Testis (tissue), 3 donors: Measurements from ENCODE around the gene SLC16A8. TPM values are rescaled to one million over a fixed set of nuclear protein-coding genes. Genes with fewer than 3 reads are reported as not detected.

Experiments used
- DNase-seq: peaks from one replicate; pipeline ENCODE4 v3.0.0-alpha.2; 2019
- H3K27ac ChIP-seq, 2 donors: fragments of 200-600 bp; sonication (generic); one replicate each; pipeline ENCODE4 v1.5.1; 2019
- H3K27me3 ChIP-seq: fragments of 200-600 bp; sonication (generic); one replicate; pipeline ENCODE4 v1.5.1; 2019
- H3K36me3 ChIP-seq: fragments of 200-600 bp; sonication (generic); one replicate; pipeline ENCODE4 v1.5.1; 2017; ENCODE audit warnings: low read depth; ENCODE audit errors: missing control alignments
- H3K4me1 ChIP-seq: fragments of 200-600 bp; sonication (generic); one replicate; pipeline ENCODE4 v1.5.1; 2019
- H3K4me3 ChIP-seq, 2 donors: fragments of 200-600 bp; sonication (generic); one replicate each; pipeline ENCODE4 v1.5.1; 2017 to 2019
- H3K9me3 ChIP-seq: fragments of 200-600 bp; sonication (generic); one replicate; pipeline ENCODE4 v1.5.1; 2017
- POLR2A ChIP-seq: fragments of 450-650 bp; IDR thresholded peaks from one replicate; pipeline ENCODE4 v1.6.1; 2017; ENCODE audit warnings: antibody characterized with exemption, mild to moderate bottlenecking, moderate library complexity
- WGBS, 2 donors: methylation state at CpG; one replicate each; pipeline ENCODE4 v1.1.5; 2018; 5-methylcytosine and 5-hydroxymethylcytosine counted together
- intact Hi-C: fragments of 100-400 bp; cut with DNase I; formaldehyde crosslinking; loops from one replicate; pipeline ENCODE4 v1.15.1; 2023; ENCODE audit warnings: low total_unique reads
- polyA plus RNA-seq: library from polyadenylated mRNA; stranded (reverse); fragments of 350-450 nt; fragmentation: Illumina TruSeq; extraction: RNeasy Lipid Tissue Mini Kit (QIAGEN cat#74804); gene quantifications from one replicate; pipeline ENCODE4 v1.2.3, GENCODE V29; 2014; ENCODE audit warnings: low read depth, low replicate concordance; ENCODE audit not compliant: insufficient read depth
- total RNA-seq, 2 donors: library from RNA; depleted of rRNA; stranded (reverse); fragments of >200 nt; gene quantifications; one replicate each; pipeline ENCODE4 v1.2.3, GENCODE V29; 2016
- TF ChIP-seq, protein P1 (sequence below), 3 experiments: fragments of 450-650 bp in 2 of 3; fragments of 200-600 bp in 1 of 3; sonication (generic) in 1 of 3; IDR thresholded peaks; one replicate each; pipeline ENCODE4 v1.5.1; 2016 to 2019; ENCODE audit warnings: antibody characterized with exemption in 3 of 3, mild to moderate bottlenecking in 2 of 3, moderate library complexity in 1 of 3

Gene SLC16A8
- total and polyA plus RNA-seq, 3 donors from 2014 or later, result 1.6 to 2.4 (median 2.0) TPM

DNA sequence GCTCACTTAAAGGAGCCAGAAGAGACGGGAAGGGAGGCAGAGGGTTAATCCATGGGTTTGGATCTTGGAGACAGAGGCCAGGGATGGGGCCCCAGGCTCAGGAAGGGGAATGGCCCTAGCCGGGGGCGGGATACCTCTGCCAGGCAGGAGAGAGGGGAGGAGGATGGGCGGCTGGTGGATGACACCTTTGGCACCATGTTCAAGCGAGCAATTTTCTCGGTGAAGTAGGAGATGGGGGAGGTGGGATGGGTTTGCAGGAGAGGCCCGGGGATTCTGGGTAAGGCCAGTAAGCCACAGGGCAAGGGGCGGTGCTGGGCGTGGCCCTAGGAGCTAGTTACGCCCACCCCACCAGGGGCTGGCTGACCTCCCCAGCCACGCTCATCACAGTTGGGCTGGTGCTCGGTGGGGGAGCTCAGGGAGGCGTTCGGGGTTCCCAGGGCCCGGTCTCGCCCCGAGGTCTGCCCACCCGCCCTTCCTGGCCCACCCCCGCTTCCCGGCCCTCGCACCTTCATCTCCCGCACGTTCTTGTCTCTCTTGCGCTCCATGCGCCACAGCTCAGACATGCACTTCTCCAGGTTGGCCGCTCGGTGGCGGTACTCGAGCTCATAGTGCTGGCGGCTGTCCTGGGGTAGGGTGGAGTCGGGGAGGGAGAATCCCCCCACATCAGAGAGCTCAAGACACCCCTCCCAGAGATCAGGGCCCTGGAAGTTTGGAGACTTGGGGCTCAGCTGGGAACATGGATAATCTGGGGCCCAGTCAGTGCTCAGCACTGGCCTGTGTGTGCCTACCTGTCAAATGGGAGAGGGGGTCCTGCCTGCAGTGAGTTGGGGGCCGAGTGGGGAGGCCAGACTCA, 13.8 kb upstream of the SLC16A8 start:
- Histone ChIP-seq H3K36me3 (no peaks in the 10 kb centered on the region), H3K4me1 (peaks cover 4% of the 10 kb centered on the region), H3K27me3 (no peaks in the 10 kb centered on the region), H3K27ac (no peak overlapping the region), H3K9me3 (no peaks in the 10 kb centered on the region), H3K4me3 (peak overlapping the region in 1 of 2 donors; percentile 13)
- TF ChIP-seq, protein P1, sequence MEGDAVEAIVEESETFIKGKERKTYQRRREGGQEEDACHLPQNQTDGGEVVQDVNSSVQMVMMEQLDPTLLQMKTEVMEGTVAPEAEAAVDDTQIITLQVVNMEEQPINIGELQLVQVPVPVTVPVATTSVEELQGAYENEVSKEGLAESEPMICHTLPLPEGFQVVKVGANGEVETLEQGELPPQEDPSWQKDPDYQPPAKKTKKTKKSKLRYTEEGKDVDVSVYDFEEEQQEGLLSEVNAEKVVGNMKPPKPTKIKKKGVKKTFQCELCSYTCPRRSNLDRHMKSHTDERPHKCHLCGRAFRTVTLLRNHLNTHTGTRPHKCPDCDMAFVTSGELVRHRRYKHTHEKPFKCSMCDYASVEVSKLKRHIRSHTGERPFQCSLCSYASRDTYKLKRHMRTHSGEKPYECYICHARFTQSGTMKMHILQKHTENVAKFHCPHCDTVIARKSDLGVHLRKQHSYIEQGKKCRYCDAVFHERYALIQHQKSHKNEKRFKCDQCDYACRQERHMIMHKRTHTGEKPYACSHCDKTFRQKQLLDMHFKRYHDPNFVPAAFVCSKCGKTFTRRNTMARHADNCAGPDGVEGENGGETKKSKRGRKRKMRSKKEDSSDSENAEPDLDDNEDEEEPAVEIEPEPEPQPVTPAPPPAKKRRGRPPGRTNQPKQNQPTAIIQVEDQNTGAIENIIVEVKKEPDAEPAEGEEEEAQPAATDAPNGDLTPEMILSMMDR (IDR thresholded peaks at IDR 0.05), result peak in 2 of 3 experiments; percentile 18 to 34
- no peak for TF ChIP-seq POLR2A
- WGBS, 2 donors, result 44 to 58% methylated on average over 24 to 30 of the region's 32 CpGs
- intact Hi-C loops, result no loop called here
- DNase-seq, result peak; percentile 45

DNA sequence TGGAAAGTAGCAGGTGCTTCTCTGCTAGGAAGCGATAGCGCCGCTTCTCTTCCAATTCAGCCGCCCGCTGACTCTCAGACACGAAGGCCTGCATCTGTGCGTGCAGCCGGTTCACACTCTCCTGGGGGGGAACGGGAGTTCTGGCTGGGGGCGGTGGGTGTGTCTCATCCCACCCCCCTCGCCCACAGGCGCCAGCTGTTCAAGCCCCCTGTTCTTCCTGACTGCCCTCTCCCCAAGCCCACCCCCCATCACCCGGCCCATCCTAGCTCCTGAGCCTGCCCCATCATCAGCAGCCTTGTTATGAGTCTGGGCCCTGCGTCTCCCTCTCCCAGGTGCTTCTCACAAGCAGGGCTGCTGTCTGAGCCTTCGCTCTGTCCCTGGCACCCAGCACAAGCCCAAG, 13.1 kb upstream of the SLC16A8 start:
- Histone ChIP-seq H3K4me1 (peaks cover 4% of the 10 kb centered on the region), H3K4me3 (no peak overlapping the region), H3K36me3 (no peaks in the 10 kb centered on the region), H3K27me3 (no peaks in the 10 kb centered on the region), H3K9me3 (no peaks in the 10 kb centered on the region), H3K27ac (no peak overlapping the region)
- TF ChIP-seq, protein P1 (IDR thresholded peaks at IDR 0.05), result no peak
- no peak for TF ChIP-seq POLR2A
- WGBS, 2 donors, result 64 to 65% methylated on average over 15 of the region's 15 CpGs
- intact Hi-C loops, result no loop called here
- DNase-seq, result no peak

DNA sequence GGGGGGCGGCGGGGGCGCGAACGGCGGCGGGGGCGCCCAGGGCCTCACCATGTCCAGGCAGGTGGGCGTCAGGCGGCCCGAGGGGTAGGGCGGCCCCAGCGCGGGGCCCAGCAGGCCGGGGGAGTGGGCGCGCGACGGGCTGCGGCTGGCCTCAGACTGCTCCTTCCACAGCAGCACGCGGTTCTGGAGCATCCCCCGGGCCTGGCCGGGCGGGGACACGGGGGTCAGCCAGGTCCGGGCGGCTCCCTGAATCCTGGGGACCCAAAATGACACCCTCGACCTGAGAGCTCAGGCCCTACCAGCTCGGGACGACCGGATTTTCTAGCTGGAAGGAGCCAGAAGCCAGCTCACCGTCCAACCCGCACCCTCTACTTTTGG, 5.5 kb upstream of the SLC16A8 start:
- 20 to 34% methylated on average over 6 to 28 of the region's 34 CpGs for WGBS, 2 donors
- H3K4me3 ChIP-seq, result peak overlapping the region; percentile 21 to 26
- H3K9me3 ChIP-seq, result no peaks in the 10 kb centered on the region
- no peaks in the 10 kb centered on the region for H3K36me3 ChIP-seq
- peaks cover 7% of the 10 kb centered on the region for H3K4me1 ChIP-seq
- DNase-seq, result no peak
- intact Hi-C loops, result no loop called here
- no peak overlapping the region for H3K27ac ChIP-seq
- H3K27me3 ChIP-seq, result no peaks in the 10 kb centered on the region
- TF ChIP-seq, protein P1 (IDR thresholded peaks at IDR 0.05), result no peak
- TF ChIP-seq POLR2A, result no peak

DNA sequence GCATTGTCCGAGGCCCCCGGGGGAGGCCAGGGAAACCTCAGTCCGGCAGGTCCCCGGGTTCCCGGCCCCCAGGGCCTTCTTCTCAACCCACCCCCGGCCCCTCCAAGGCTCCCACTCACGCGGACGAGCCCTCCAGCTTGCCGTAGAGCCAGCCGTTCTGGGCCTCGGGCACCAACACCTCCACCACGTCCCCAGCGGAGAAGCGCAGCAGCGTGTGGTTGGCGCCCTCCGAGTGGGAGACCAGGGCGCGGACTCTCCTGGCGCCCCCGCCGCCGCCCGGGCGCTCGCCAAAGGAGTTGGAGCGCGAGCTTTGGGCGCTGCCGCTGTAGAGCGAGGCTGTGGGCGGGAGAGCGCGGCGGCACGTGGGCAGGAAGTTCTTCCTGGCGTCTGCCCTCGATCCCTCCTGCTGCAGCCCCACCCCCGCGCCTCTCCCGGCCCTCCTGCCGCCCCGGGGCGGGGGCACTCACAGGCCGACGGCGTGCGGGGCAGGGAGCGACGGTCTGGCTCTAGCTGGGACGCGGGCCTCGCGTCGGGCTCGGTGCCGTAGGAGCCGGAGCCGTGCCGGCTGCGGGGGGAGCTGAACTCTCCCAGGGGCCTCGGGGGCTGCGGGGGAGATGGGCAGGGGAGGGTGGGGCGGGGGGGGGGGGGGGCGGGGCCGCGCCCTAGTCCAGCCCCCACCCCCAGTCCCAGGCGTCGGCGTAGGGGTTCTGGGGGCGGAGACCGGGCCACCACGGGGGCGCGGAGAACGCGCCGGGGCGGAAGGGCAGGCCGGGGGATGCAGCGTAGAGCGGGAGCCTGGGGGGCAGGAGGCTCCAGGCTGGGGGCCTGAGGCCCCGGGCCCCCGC, 4.9 kb upstream of the SLC16A8 start:
- intact Hi-C loops, result no loop called here
- WGBS, 2 donors, result 26 to 50% methylated on average over 3 to 69 of the region's 85 CpGs
- no peaks in the 10 kb centered on the region for H3K9me3 ChIP-seq
- TF ChIP-seq, protein P1 (IDR thresholded peaks at IDR 0.05), result no peak
- no peak overlapping the region for H3K27ac ChIP-seq
- H3K4me1 ChIP-seq, result peaks cover 7% of the 10 kb centered on the region
- no peaks in the 10 kb centered on the region for H3K27me3 ChIP-seq
- H3K36me3 ChIP-seq, result no peaks in the 10 kb centered on the region
- DNase-seq, result no peak
- peak overlapping the region; percentile 21 to 48 for H3K4me3 ChIP-seq
